Neuronal stem cell (in vitro differentiated cells): ENCODE measurements around the gene METTL27.

Source experiments
- DNase-seq: peaks from one replicate; pipeline ENCODE4 v3.0.0-alpha.2; 2013; ENCODE audit warnings: low spot score
- H2AFZ ChIP-seq: one replicate; pipeline ENCODE4 v1.6.1; 2013; ENCODE audit warnings: mild to moderate bottlenecking, low read length, inconsistent platforms
- H2AK5ac ChIP-seq: 2 replicates; pipeline ENCODE4 v1.6.1; 2013; ENCODE audit warnings: low read depth, mild to moderate bottlenecking, inconsistent platforms, low read length, moderate library complexity, mixed read lengths
- H2BK120ac ChIP-seq: 2 replicates; pipeline ENCODE4 v1.6.1; 2013; ENCODE audit warnings: low read depth, mild to moderate bottlenecking, inconsistent platforms, low read length, moderate library complexity, mixed read lengths
- H2BK12ac ChIP-seq: one replicate; pipeline ENCODE4 v1.6.1; 2013; ENCODE audit warnings: low read length, inconsistent platforms
- H2BK15ac ChIP-seq: 2 replicates; pipeline ENCODE4 v1.6.1; 2013; ENCODE audit warnings: mild to moderate bottlenecking, low read length, inconsistent platforms, mixed read lengths
- H2BK5ac ChIP-seq: one replicate; pipeline ENCODE4 v1.6.1; 2013; ENCODE audit warnings: inconsistent platforms, mild to moderate bottlenecking, low read length, moderate library complexity
- H3K14ac ChIP-seq: one replicate; pipeline ENCODE4 v1.6.1; 2013; ENCODE audit warnings: low read length, inconsistent platforms
- H3K18ac ChIP-seq: 2 replicates; pipeline ENCODE4 v1.6.1; 2013; ENCODE audit warnings: low read length, inconsistent platforms
- H3K23ac ChIP-seq: 2 replicates; pipeline ENCODE4 v1.6.1; 2013; ENCODE audit warnings: low read depth, mild to moderate bottlenecking, mixed read lengths, low read length, inconsistent platforms; ENCODE audit not compliant: poor library complexity
- H3K27ac ChIP-seq: replicated peaks from 3 replicates; pipeline ENCODE4 v1.5.1; 2013; ENCODE audit warnings: low read length, inconsistent platforms
- H3K27me3 ChIP-seq, 3 experiments: 2 replicates each; pipeline ENCODE4 v1.6.1; 2013; ENCODE audit warnings: low read length in 3 of 3, mild to moderate bottlenecking in 2 of 3, inconsistent platforms in 1 of 3, low read depth in 1 of 3, mixed read lengths in 1 of 3, moderate library complexity in 1 of 3; ENCODE audit not compliant: control insufficient read depth in 3 of 3, insufficient read depth in 3 of 3
- H3K36me3 ChIP-seq, 2 donors: replicated peaks in 1 of 2; 2 replicates each; pipeline ENCODE4 v1.6.1; 2013; ENCODE audit warnings: low read length in 2 of 2; ENCODE audit not compliant: control insufficient read depth in 2 of 2, insufficient read depth in 2 of 2
- H3K4ac ChIP-seq: 2 replicates; pipeline ENCODE4 v1.6.1; 2013; ENCODE audit warnings: inconsistent platforms, mild to moderate bottlenecking, low read length, moderate library complexity
- H3K4me1 ChIP-seq, 2 donors: 1 replicate in 1 of 2; 2 replicates in 1 of 2; pipeline ENCODE4 v1.6.1; 2013; ENCODE audit warnings: low read length in 2 of 2, low read depth in 1 of 2; ENCODE audit not compliant: control insufficient read depth in 2 of 2, insufficient read depth in 1 of 2
- H3K4me2 ChIP-seq: one replicate; pipeline ENCODE4 v1.6.1; 2013; ENCODE audit warnings: mild to moderate bottlenecking, low read length, inconsistent platforms; ENCODE audit not compliant: insufficient read depth, poor library complexity, severe bottlenecking
- H3K4me3 ChIP-seq, 2 donors: 2 replicates each; pipeline ENCODE4 v1.5.1; 2013; ENCODE audit warnings: low read length in 2 of 2, mild to moderate bottlenecking in 2 of 2, inconsistent platforms in 1 of 2, moderate library complexity in 1 of 2
- H3K79me1 ChIP-seq: one replicate; pipeline ENCODE4 v1.6.1; 2013; ENCODE audit warnings: low read depth, mild to moderate bottlenecking, inconsistent platforms, low read length, moderate library complexity
- H3K9ac ChIP-seq: one replicate; pipeline ENCODE4 v1.6.1; 2013; ENCODE audit warnings: mild to moderate bottlenecking, low read depth, low read length, inconsistent platforms; ENCODE audit not compliant: poor library complexity
- H3K9me3 ChIP-seq, 2 donors: replicated peaks in 1 of 2; 2 replicates each; pipeline versions ENCODE3 to v1.6.1; 2013; ENCODE audit warnings: low read length in 2 of 2, mild to moderate bottlenecking in 2 of 2, inconsistent platforms in 1 of 2, low read depth in 1 of 2, mixed read lengths in 1 of 2, moderate library complexity in 1 of 2; ENCODE audit not compliant: control insufficient read depth in 2 of 2, insufficient read depth in 1 of 2
- H4K8ac ChIP-seq: one replicate; pipeline ENCODE4 v1.6.1; 2013; ENCODE audit warnings: low read depth, mild to moderate bottlenecking, inconsistent platforms, low read length, moderate library complexity
- H4K91ac ChIP-seq: one replicate; pipeline ENCODE4 v1.6.1; 2013; ENCODE audit warnings: low read length, low read depth, mild to moderate bottlenecking, inconsistent platforms; ENCODE audit not compliant: poor library complexity
- WGBS, 2 donors: extraction: QIAGEN DNeasy Blood & Tissue Kit; methylation state at CpG; one replicate each; pipeline ENCODE4 v1.1.7; 2013; ENCODE audit warnings: missing lambda C conversion rate in 2 of 2, mixed read lengths in 1 of 2; ENCODE audit not compliant: insufficient read length in 2 of 2, insufficient replicate concordance in 1 of 2; ENCODE audit errors: extremely low coverage in 2 of 2; 5-methylcytosine and 5-hydroxymethylcytosine counted together

The METTL27 gene

DNA sequence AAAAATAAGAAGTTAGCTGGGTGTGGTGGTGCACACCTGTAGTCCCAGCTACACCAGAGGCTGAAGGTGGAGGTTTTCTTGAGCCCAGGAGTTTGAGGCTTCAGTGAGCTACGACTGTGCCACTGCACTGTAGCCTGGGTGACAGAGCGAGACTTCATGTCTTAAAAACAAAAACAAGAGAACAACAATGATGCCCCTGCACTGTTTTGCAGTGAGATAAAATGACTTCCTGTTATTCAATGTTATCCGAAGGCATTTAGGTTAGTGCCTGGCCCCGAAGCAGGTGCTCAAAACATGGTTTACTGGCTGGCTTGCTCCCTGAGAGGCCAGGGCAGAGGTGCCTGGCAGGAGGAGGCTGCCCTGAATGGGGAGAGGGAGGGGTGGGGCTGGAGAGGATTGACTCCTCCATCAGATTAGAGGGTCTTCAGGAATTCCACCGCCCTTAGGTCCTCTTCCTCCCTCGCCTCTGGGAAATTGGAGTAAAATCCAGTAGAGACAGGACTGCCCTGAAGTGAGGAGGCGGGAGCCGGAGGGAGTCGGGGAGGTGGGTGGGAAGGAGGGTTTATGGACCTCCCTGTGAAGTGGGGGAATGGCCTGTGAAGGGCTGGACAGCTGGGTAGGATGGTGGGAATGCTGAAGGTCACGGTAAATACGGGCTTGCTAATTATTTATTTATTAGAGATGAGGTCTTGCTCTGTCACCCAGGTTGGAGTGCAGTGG lies 18.3 kb downstream of the METTL27 start:
- Histone ChIP-seq H2BK120ac (no peak overlapping the region), H2BK15ac (no peak overlapping the region), H2AK5ac (no peak overlapping the region), H3K18ac (peak overlapping the region; percentile 16), H3K4me1 (peaks cover 5 to 20% of the 10 kb centered on the region in 2 donors), H3K9ac (no peak overlapping the region), H4K8ac (no peak overlapping the region), H2AFZ (no peak overlapping the region), H3K4ac (no peak overlapping the region), H3K4me3 (no peak overlapping the region), H3K27me3 (peaks cover 0 to 17% (median 0%) of the 10 kb centered on the region in 3 experiments), H2BK12ac (no peak overlapping the region), H2BK5ac (no peak overlapping the region), H3K4me2 (no peak overlapping the region), H3K14ac (no peak overlapping the region), H3K79me1 (no peaks in the 10 kb centered on the region), H3K23ac (no peak overlapping the region), H3K9me3 (no peaks in the 10 kb centered on the region), H3K36me3 (no peaks in the 10 kb centered on the region), H3K27ac (no peak overlapping the region), H4K91ac (no peak overlapping the region)
- no CpG with 5 or more reads among the region's 11 CpGs for WGBS, 2 donors
- DNase-seq: no peak

DNA sequence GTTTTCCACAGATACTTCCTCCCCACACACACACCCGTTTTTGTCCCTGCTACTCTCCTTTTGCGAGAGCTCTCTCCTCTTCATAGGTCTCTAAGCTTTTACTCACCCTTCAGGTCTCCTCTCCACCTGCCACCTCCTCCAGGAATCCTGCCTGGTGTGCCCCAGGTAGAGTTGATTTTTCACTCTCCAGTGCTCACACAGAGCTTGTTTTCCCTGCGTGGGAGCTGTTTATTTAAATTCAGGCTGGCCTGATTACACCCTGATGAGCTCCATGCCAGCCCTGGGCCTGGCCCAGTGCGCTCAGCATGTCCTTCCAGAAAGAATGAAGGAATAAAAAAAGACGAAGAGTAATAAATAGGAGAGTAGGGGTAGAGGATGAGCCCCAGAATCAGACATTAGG lies 19.1 kb downstream of the METTL27 start:
- Histone ChIP-seq H2BK15ac (no peak overlapping the region), H3K23ac (no peak overlapping the region), H3K4ac (no peak overlapping the region)

DNA sequence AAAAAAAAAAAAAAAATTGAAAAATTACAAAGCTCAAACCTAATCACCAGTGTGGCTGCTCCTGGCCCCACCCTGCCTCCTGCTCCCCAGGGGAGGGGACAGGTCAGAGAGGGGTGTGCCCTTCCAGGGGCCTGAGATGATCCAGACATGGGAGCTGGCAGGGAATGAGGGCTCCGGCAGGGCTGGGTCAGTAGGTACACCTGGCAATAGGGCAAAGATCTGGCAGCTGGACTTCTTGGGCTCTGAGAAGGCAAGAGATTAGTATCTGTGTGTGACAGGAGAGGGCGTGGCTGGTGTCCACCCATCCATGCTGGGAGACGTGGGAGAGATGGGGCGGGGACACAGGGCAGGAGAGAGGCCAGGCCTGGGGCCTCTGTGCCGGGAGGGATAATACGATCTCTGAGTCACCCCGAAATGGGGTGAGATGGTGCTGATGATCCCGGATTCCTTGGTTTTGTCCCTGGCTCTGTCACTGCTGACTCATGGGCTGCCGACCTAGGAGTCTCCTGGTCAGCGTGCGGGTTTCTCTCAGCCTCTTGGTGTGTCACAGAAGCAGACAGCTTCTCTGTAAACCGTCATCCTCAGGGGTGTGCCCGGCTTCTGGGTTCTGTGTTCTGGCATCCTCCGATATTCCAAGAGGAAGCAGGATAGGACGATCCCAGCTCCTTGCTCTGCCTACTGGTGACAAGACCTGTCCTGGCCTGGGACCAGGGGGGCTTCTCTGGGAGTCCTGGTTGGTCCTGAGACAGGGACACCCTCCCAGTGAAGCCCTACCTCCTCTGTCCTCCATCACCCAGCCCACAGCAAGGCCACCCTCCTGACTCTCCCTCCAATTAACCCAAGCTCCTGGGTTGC lies 19.8 kb downstream of the METTL27 start:
- H3K4me3 ChIP-seq: no peak overlapping the region
- H3K23ac ChIP-seq: peak overlapping the region; percentile 34
- no peak overlapping the region for H4K8ac ChIP-seq
- peak overlapping the region; percentile 58 for H2AFZ ChIP-seq
- H2BK15ac ChIP-seq: peak overlapping the region; percentile 4
- no peak overlapping the region for H2BK12ac ChIP-seq
- H3K4me1 ChIP-seq: peaks cover 2 to 13% of the 10 kb centered on the region in 2 donors
- H3K4ac ChIP-seq: no peak overlapping the region
- peak overlapping the region; percentile 41 for H3K18ac ChIP-seq
- no peak overlapping the region for H3K4me2 ChIP-seq
- peak overlapping the region; percentile 9 for H3K27ac ChIP-seq
- no peak overlapping the region for H3K14ac ChIP-seq
- no CpG with 5 or more reads among the region's 15 CpGs for WGBS, 2 donors
- peaks cover 0 to 15% (median 0%) of the 10 kb centered on the region in 3 experiments for H3K27me3 ChIP-seq
- no peak overlapping the region for H4K91ac ChIP-seq
- H3K36me3 ChIP-seq: no peaks in the 10 kb centered on the region
- H2BK5ac ChIP-seq: no peak overlapping the region
- H2BK120ac ChIP-seq: no peak overlapping the region
- H3K79me1 ChIP-seq: no peaks in the 10 kb centered on the region
- no peak for DNase-seq
- no peaks in the 10 kb centered on the region for H3K9me3 ChIP-seq
- H3K9ac ChIP-seq: no peak overlapping the region
- H2AK5ac ChIP-seq: peak overlapping the region; percentile 10

More for the DNA sequence above, 19.1 kb downstream of the METTL27 start:
- no peak overlapping the region for H3K4me3 ChIP-seq
- 100% methylated on average over 1 of the region's 5 CpGs; no CpG with 5 or more reads in 1 of the 2 donors for WGBS, 2 donors
- DNase-seq: no peak
- no peaks in the 10 kb centered on the region for H3K9me3 ChIP-seq
- H3K4me2 ChIP-seq: no peak overlapping the region
- H4K91ac ChIP-seq: no peak overlapping the region
- H3K27me3 ChIP-seq: peaks cover 0 to 17% (median 0%) of the 10 kb centered on the region in 3 experiments
- no peak overlapping the region for H3K27ac ChIP-seq
- H3K4me1 ChIP-seq: peaks cover 5 to 19% of the 10 kb centered on the region in 2 donors
- peak overlapping the region; percentile 10 for H2AK5ac ChIP-seq
- H2BK5ac ChIP-seq: no peak overlapping the region
- no peak overlapping the region for H3K14ac ChIP-seq
- H3K36me3 ChIP-seq: no peaks in the 10 kb centered on the region
- no peak overlapping the region for H4K8ac ChIP-seq
- no peaks in the 10 kb centered on the region for H3K79me1 ChIP-seq
- H3K9ac ChIP-seq: no peak overlapping the region
- H2BK120ac ChIP-seq: no peak overlapping the region
- no peak overlapping the region for H2BK12ac ChIP-seq
- H3K18ac ChIP-seq: no peak overlapping the region
- no peak overlapping the region for H2AFZ ChIP-seq
